ENCODE measurements around the gene SP110. TPM values are rescaled to one million over a fixed set of nuclear protein-coding genes. Genes with fewer than 3 reads are reported as not detected.

Gene SP110
- total RNA-seq, 1 donor from 2014 or later, result 1.3 TPM

DNA sequence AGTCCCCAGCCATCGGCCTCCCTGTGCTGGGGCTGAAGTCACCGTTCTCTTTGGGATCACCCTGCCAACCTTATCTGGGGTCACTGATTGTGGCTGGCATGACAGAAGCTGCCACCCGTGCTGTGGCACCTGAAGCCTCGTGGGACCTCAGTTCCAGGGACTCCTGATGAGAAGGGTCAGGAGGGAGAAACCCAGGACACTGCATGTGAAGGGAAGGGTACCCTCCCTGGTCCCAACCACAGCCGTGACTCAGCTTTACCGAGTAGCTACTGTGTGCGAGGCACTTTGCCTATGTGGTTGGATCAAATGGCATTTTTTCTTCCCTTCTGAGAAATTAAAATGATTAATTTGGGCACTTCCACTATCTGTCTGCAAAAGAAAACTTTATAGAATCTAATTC lies 64.4 kb downstream of the SP110 start:
- peaks cover 2% of the 10 kb centered on the region for H3K9me3 Mint-ChIP-seq (ENCODE audit: unreplicated experiment)
- peaks cover 3% of the 10 kb centered on the region for H3K27me3 Mint-ChIP-seq (ENCODE audit: unreplicated experiment)
- H3K4me1 Mint-ChIP-seq (ENCODE audit: low read depth, unreplicated experiment), result peaks cover 2% of the 10 kb centered on the region
- peaks cover 7% of the 10 kb centered on the region for H3K36me3 Mint-ChIP-seq (ENCODE audit: unreplicated experiment)
- DNase-seq, result no peak
- H3K27ac Mint-ChIP-seq (ENCODE audit: unreplicated experiment), result no peak overlapping the region
- TF ChIP-seq, protein P1, sequence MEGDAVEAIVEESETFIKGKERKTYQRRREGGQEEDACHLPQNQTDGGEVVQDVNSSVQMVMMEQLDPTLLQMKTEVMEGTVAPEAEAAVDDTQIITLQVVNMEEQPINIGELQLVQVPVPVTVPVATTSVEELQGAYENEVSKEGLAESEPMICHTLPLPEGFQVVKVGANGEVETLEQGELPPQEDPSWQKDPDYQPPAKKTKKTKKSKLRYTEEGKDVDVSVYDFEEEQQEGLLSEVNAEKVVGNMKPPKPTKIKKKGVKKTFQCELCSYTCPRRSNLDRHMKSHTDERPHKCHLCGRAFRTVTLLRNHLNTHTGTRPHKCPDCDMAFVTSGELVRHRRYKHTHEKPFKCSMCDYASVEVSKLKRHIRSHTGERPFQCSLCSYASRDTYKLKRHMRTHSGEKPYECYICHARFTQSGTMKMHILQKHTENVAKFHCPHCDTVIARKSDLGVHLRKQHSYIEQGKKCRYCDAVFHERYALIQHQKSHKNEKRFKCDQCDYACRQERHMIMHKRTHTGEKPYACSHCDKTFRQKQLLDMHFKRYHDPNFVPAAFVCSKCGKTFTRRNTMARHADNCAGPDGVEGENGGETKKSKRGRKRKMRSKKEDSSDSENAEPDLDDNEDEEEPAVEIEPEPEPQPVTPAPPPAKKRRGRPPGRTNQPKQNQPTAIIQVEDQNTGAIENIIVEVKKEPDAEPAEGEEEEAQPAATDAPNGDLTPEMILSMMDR (IDR thresholded peaks at IDR 0.05; ENCODE audit: partially characterized antibody, unreplicated experiment), result no peak
- no peak overlapping the region for H3K4me3 Mint-ChIP-seq (ENCODE audit: unreplicated experiment)

DNA sequence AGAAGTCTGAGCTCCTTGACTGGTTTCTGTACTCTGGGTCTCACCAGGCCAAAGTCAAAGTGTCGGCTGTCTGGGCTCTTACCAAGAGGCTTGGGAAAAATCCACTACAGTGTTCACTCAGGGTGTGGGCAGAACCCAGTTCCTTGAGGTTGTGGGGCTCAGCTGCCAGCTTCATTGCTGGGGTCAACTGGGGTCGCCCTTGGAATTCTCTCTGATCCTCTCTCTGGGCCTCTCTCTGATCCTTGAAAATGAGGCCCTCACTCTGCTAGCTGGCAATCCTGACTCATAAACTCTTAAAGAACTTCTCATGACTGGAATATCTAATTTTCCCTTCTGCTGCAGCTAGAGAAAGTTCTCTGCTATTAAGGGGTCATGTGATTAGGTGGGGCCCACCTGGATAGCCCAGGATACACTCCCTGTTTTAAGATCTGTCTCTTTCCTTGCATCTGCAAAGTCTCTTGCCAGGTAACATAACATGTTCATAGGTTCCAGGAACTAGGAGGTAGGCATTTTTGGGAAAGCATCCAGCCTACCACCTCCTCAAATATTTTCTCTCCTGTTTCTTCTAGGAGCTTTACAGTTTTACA lies 66.3 kb downstream of the SP110 start:
- peaks cover 7% of the 10 kb centered on the region for H3K36me3 Mint-ChIP-seq (ENCODE audit: unreplicated experiment)
- H3K27me3 Mint-ChIP-seq (ENCODE audit: unreplicated experiment), result peaks cover 3% of the 10 kb centered on the region
- TF ChIP-seq, protein P1 (IDR thresholded peaks at IDR 0.05; ENCODE audit: partially characterized antibody, unreplicated experiment), result no peak
- H3K9me3 Mint-ChIP-seq (ENCODE audit: unreplicated experiment), result peaks cover 2% of the 10 kb centered on the region
- H3K27ac Mint-ChIP-seq (ENCODE audit: unreplicated experiment), result no peak overlapping the region
- no peak overlapping the region for H3K4me3 Mint-ChIP-seq (ENCODE audit: unreplicated experiment)
- no peaks in the 10 kb centered on the region for H3K4me1 Mint-ChIP-seq (ENCODE audit: low read depth, unreplicated experiment)
- DNase-seq, result no peak

DNA sequence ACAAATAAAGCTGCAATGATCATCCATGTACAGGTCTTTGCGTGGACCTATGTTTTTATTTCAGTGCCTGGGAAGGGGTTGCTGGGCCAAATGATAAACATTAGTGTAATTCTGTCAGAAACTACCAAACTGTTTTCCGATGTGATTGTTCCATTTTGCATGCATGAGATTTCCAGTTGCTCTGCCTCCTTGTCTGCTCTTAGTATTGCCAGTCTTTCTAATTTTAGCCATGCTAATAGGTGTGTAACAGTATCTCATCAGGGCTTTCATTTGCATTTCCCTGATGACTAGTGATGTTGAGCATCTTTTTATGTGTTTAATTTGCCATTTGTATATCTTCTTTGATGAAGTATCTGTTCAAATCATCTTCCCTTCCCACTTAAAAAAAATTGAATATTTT lies 67.5 kb downstream of the SP110 start:
- Mint-ChIP-seq H3K36me3 (ENCODE audit: unreplicated experiment) (peaks cover 7% of the 10 kb centered on the region), H3K27me3 (ENCODE audit: unreplicated experiment) (no peaks in the 10 kb centered on the region), H3K4me3 (ENCODE audit: unreplicated experiment) (no peak overlapping the region), H3K27ac (ENCODE audit: unreplicated experiment) (no peak overlapping the region), H3K9me3 (ENCODE audit: unreplicated experiment) (peaks cover 2% of the 10 kb centered on the region), H3K4me1 (ENCODE audit: low read depth, unreplicated experiment) (no peaks in the 10 kb centered on the region)
- TF ChIP-seq, protein P1 (IDR thresholded peaks at IDR 0.05; ENCODE audit: partially characterized antibody, unreplicated experiment), result no peak
- no peak for DNase-seq

DNA sequence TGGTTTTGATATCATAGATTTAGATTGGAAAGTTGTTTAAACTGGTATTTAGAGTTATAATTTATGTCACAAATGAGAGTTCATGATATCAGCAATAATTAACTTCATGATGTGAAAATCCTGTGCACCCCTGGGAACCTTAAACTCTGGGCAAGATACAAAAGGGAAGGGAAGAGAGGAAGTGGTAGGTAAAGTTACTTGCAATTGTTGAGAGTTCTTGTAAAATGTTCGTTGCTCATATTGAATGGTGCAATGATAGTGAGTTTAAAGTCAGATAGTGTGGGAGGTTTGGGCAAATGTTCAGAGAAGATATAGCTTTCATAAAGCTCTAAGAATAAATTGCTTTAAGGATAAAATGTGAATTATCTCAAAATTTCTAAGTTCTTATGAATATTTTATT lies 75.4 kb downstream of the SP110 start:
- no peak for DNase-seq
- no peaks in the 10 kb centered on the region for H3K4me1 Mint-ChIP-seq (ENCODE audit: low read depth, unreplicated experiment)
- no peak overlapping the region for H3K4me3 Mint-ChIP-seq (ENCODE audit: unreplicated experiment)
- H3K9me3 Mint-ChIP-seq (ENCODE audit: unreplicated experiment), result no peaks in the 10 kb centered on the region
- peaks cover 9% of the 10 kb centered on the region for H3K36me3 Mint-ChIP-seq (ENCODE audit: unreplicated experiment)
- H3K27ac Mint-ChIP-seq (ENCODE audit: unreplicated experiment), result no peak overlapping the region
- TF ChIP-seq, protein P1 (IDR thresholded peaks at IDR 0.05; ENCODE audit: partially characterized antibody, unreplicated experiment), result no peak
- H3K27me3 Mint-ChIP-seq (ENCODE audit: unreplicated experiment), result no peaks in the 10 kb centered on the region

DNA sequence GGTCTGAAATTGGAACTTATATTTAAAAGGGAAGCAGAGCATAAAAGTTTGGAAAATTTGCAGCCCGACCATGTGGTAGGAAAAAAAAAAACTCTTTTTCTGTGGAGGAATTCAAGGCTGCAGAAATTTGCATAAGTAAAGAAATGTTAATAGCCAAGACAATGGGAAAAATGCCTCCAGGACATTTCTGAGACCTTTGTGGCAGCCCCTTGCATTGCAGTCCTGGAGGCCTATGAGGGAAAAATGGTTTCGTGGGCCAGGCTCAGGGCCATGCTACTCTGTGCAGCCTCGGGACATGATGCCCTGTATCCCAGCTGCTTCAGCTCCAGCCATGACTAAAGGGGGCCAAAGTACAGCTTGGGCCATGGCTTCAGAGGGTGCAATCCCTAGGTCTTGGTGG lies 79.1 kb downstream of the SP110 start:
- no peak for DNase-seq
- Mint-ChIP-seq H3K27ac (ENCODE audit: unreplicated experiment) (no peak overlapping the region), H3K36me3 (ENCODE audit: unreplicated experiment) (peaks cover 9% of the 10 kb centered on the region), H3K4me3 (ENCODE audit: unreplicated experiment) (no peak overlapping the region), H3K27me3 (ENCODE audit: unreplicated experiment) (no peaks in the 10 kb centered on the region), H3K9me3 (ENCODE audit: unreplicated experiment) (no peaks in the 10 kb centered on the region), H3K4me1 (ENCODE audit: low read depth, unreplicated experiment) (no peaks in the 10 kb centered on the region)
- TF ChIP-seq, protein P1 (IDR thresholded peaks at IDR 0.05; ENCODE audit: partially characterized antibody, unreplicated experiment), result no peak
